Hair follicle dermal papilla cell (primary cell): ENCODE measurements around the gene SNRPA. TPM values are rescaled to one million over a fixed set of nuclear protein-coding genes. Genes with fewer than 3 reads are reported as not detected.

ENCODE experiments used
- small RNA-seq: library from RNA; depleted of rRNA; stranded (forward); fragments of <200 nt; gene quantifications from one replicate; pipeline ENCODE3, GENCODE V24; 2012
- total RNA-seq: library from RNA; depleted of rRNA; stranded (reverse); fragments of >200 nt; gene quantifications from 2 replicates; pipeline ENCODE4 v1.2.3, GENCODE V29; 2012

SNRPA gene
- 31.0 and 31.1 TPM in 2 replicates for total RNA-seq

DNA sequence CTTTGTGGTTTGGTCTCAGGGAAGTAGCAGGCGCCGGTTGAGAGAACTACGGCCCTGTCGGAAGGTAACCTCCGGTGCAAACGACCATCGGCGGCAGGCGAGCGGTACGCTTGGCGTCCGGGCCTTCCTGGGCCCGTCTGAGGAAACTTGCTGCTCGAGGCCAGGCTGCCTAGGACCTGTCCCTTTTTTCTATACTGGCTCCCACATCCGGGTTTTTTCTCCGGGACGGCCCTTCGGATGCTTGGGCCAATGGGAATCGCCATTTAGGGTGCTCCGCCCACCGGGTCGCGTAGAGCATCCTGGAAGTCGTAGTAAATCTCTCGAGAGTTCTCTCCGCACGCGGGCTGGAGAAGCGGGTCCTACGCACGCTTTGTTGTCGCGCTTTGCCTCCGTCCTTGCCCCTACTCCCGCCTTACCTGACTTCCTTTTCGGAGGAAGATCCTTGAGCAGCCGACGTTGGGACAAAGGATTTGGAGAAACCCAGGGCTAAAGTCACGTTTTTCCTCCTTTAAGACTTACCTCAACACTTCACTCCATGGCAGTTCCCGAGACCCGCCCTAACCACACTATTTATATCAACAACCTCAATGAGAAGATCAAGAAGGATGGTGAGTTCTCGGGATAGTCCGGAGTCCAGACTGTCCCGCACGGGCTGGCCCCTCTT lies at the start of gene SNRPA:
Gene SNRPA (plus strand): TSS at position 330 of the 664 bp plus-strand sequence. CDS start 206 bp downstream, at position 536.

DNA sequence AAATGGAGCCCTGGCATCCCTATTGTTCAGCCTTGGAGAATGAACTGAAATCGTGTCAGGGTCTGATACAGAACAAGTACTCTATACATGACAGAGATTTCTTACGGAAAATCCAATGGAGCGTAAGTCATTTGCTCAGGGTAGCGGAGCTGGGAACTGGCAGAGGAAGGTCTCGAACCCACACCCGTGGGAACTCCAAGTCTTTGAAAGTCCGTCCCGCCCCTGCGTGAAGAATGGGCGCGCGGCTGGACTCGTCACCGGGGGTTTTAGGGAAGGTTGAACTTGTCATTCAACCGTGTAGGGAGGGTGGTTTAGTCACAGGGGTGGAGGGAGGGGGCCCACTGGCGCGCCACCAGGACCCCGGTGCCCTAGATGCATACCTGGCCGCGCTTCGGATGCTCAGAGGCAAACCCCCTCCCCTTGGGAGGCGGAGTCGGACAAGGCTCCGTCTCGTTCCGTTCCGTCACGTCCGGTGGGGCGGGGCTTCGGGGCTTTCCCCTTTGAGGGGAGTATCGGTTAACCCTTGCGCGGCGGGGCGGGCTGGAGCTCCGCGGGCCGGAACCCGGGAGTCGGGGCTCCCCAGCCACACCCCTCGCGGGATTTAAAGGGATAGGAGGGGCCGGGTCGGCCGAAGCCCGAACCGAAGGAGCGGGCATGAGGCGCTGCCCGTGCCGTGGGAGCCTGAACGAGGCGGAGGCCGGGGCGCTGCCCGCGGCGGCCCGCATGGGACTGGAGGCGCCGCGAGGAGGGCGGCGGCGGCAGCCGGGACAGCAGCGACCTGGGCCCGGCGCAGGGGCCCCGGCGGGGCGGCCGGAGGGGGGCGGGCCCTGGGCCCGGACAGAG lies 34.3 kb upstream of the SNRPA start, which contains the start of the genes COQ8B and ITPKC:
Gene COQ8B (minus strand): TSS at position 405 of the 843 bp plus-strand sequence. CDS start 2,254 bp downstream, outside the sequence.
Gene ITPKC (plus strand): TSS at position 631 of the 843 bp plus-strand sequence. CDS start 24 bp downstream, at position 655.

GRCh38 chr19:40750058-40750873 lies 737 bp upstream of the SNRPA start, which contains the start of gene ACTMAP:
Gene ACTMAP (minus strand): TSS chr19:40750477. CDS start chr19:40749803, 674 bp downstream.

DNA sequence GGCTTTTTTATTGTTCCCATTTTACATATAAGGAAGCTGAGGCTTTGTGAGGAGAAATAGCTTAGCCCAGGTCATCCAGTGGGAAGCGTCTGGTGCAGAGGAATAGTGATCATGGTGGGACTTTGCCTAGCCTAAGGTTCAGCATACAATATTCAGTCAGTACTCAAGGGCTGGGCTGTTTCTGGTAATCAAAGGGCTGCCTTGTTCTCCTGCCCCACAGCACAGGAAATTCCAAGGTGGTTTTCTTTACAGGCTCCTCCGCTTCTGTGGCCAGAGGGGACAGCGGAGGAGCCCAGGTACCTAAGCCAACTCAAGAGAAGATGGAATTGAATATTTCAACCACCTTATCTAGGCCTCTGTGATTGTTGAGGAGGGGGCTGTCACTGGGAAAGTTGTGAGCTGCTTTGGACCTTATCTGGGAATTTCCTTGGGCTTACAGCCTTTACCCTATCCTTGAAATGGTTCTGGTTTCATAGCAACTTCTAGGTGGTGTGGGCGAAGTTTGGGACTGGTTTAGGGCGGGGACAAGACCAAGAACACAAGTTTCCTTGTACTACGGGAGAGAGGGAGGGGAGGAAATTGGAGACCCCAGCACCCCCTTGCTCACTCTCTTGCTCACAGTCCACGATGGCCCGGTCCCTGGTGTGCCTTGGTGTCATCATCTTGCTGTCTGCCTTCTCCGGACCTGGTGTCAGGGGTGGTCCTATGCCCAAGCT lies 24.1 kb downstream of the SNRPA start, which contains the start of gene MIA:
Gene MIA (plus strand): TSS at position 606 of the 716 bp plus-strand sequence. CDS start 22 bp downstream, at position 628.

GRCh38 chr19:40777937-40778705 lies 27.1 kb downstream of the SNRPA start, which contains the start of gene RAB4B:
Gene RAB4B (plus strand): TSS chr19:40778247. CDS start chr19:40778376, 129 bp downstream.

GRCh38 chr19:40798683-40799557 lies 47.9 kb downstream of the SNRPA start, which contains the start of gene EGLN2:
Gene EGLN2 (plus strand): TSS chr19:40799191. CDS start chr19:40800573, 1,382 bp downstream.

Small RNAs within 50 kb of the gene (small RNA-seq; reads per million reads assigned to genes)
- not detected for gene RNU6-195P

Other genes with a start within 250 kb of the SNRPA start
- 30.4 and 35.4 TPM in 2 replicates for gene SHKBP1, start 174.3 kb upstream of the SNRPA start, total RNA-seq
- 32.6 and 35.1 TPM in 2 replicates for gene LTBP4, start 149.8 kb upstream of the SNRPA start, total RNA-seq
- 41.7 and 48.8 TPM in 2 replicates for gene NUMBL, start 60.6 kb upstream of the SNRPA start, total RNA-seq
- gene COQ8B, start 34.3 kb upstream of the SNRPA start, total RNA-seq = 39.1 and 52.5 TPM in 2 replicates
- 13.0 and 14.1 TPM in 2 replicates for gene ITPKC, start 34.1 kb upstream of the SNRPA start, total RNA-seq
- gene ACTMAP, start 726 bp upstream of the SNRPA start, total RNA-seq = 1.1 and 1.5 TPM in 2 replicates
- gene MIA, start 24.3 kb downstream of the SNRPA start, total RNA-seq = not detected in 2 replicates
- 14.3 and 17.5 TPM in 2 replicates for gene RAB4B, start 27.0 kb downstream of the SNRPA start, total RNA-seq
- 91.1 and 112 TPM in 2 replicates for gene EGLN2, start 48.0 kb downstream of the SNRPA start, total RNA-seq
- gene CYP2A6, start 99.2 kb downstream of the SNRPA start, total RNA-seq = not detected in 2 replicates
- gene CYP2A7, start 131.0 kb downstream of the SNRPA start, total RNA-seq = not detected in 2 replicates
- gene CYP2B6, start 240.1 kb downstream of the SNRPA start, total RNA-seq = not detected in 2 replicates